NAMALWA (cell line): ENCODE measurements around the gene USP17L11.
"Not testable (repeated sequence)": the region's sequence is repeated elsewhere in the genome, so short reads cannot be mapped to it uniquely, and the experiment has no call there.

Experiments used
- DNase-seq: peaks from one replicate; pipeline ENCODE4 v3.0.0-alpha.2; 2015; ENCODE audit warnings: low spot score

Gene USP17L11, protein sequence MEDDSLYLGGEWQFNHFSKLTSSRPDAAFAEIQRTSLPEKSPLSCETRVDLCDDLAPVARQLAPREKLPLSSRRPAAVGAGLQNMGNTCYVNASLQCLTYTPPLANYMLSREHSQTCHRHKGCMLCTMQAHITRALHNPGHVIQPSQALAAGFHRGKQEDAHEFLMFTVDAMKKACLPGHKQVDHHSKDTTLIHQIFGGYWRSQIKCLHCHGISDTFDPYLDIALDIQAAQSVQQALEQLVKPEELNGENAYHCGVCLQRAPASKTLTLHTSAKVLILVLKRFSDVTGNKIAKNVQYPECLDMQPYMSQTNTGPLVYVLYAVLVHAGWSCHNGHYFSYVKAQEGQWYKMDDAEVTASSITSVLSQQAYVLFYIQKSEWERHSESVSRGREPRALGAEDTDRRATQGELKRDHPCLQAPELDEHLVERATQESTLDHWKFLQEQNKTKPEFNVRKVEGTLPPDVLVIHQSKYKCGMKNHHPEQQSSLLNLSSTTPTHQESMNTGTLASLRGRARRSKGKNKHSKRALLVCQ

DNA sequence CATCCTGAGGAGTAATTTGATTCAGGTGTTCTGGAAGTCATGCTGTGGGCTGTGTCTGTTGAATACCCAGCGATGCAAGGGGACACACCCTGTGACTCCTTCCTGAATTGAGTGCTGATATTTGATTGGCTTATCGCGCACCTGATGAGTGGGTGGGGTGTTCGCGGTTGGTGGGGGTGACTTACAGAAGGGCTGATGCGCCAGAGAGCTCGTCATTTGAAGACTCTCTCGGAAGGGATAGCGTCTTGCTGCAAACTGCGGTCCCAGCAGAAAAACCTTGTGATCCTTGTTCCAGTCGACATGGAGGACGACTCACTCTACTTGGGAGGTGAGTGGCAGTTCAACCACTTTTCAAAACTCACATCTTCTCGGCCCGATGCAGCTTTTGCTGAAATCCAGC is at the start of gene USP17L11:
TSS of gene USP17L11 (plus strand) at position 301 of the 400 bp plus-strand sequence. CDS start at position 301, 0 bp downstream.
- DNase-seq: not testable (repeated sequence)

DNA sequence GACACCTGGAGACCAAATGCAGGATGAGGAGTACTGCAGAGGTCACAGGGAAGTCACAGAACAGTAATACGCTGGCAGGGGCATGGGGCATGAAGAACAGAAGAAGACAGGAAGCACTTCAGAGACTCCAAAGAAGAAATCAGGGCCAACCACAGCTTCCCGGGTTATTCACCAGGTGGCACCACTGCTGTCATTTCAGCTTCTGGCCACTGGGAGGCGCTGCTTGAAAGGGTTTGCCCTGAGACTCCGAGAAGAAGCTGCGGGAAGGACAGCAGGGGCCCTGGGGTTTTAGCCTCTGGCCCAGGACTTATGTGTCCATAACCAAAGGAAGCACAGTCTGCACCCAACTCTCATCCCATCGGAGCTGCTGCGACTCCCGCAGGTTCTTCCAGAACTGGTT is 49.2 kb upstream of the USP17L11 start:
- not testable (repeated sequence) for DNase-seq

DNA sequence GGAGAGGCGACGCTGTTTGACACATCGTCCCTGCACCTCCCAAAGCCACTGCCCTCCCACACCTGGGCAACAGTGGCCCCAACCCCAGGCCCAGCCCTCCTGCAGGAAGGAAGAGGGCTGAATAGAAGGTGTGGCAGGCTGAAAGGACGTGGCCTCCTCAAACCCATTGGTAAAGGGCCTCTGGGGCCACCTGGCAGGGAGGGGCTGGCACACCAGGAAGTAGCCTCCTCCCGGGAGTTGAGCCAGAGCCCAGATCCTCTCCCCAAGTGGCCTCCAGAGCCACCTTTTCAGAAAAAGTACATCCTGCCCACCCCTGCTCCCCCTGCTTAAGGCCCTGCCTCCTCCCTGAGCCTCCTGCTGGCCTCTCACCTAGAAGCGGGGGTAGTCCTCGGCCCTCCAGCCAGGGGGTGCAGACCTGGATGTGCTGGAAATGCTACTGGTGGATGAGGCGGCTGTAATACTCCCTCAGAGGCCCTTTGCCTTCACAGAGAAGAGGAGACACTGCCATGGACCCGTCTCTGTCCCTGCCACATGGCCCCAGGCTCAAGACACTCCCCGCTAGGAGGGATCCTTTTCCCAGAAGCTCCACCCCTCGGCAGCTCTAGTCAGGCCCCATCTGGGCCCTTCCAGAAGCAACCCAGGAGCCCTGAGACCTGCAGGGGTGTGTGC is 45.3 kb upstream of the USP17L11 start, which contains the start of gene FAM90A26:
TSS of gene FAM90A26 (plus strand) at position 619 of the 669 bp plus-strand sequence. CDS start 2,764 bp downstream, outside the sequence.
- not testable (repeated sequence) for DNase-seq

DNA sequence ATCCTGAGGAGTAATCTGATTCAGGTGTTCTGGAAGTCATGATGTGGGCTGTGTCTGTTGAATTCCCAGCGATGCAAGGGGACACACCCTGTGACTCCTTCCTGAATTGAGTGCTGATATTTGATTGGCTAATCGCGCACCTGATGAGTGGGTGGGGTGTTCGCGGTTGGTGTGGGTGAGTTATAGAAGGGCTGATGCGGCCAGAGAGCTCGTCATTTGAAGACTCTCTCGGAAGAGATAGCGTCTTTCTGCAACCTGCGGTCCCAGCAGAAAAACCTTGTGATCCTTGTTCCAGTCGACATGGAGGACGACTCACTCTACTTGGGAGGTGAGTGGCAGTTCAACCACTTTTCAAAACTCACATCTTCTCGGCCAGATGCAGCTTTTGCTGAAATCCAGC is 4.8 kb upstream of the USP17L11 start, which contains the start of gene USP17L10:
TSS of gene USP17L10 (plus strand) at position 301 of the 400 bp plus-strand sequence. CDS start at position 301, 0 bp downstream.
- DNase-seq: not testable (repeated sequence)

DNA sequence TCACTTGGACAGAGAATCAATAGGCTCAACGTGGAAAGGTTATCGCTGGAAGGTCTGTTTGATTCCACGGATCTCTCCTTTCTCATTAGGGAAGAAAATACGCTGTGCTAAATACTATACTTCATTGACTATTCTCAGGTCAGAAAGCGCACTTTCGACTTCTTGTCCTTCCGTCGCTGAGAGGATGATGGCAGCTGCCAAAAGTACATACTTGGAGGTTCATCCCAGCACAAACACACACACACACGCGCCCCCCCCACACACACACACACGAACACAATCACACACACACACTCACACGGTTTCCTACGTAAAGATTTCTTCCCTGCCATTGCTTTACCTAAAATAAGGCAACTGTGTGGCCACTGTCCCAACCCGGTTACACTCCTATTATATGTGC is 504 bp upstream of the USP17L11 start:
- DNase-seq: not testable (repeated sequence)

DNA sequence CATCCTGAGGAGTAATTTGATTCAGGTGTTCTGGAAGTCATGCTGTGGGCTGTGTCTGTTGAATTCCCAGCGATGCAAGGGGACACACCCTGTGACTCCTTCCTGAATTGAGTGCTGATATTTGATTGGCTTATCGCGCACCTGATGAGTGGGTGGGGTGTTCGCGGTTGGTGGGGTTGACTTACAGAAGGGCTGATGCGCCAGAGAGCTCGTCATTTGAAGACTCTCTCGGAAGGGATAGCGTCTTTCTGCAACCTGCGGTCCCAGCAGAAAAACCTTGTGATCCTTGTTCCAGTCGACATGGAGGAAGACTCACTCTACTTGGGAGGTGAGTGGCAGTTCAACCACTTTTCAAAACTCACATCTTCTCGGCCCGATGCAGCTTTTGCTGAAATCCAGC is 4.6 kb downstream of the USP17L11 start, which contains the start of gene USP17L12:
TSS of gene USP17L12 (plus strand) at position 301 of the 400 bp plus-strand sequence. CDS start at position 301, 0 bp downstream.
- DNase-seq: not testable (repeated sequence)

DNA sequence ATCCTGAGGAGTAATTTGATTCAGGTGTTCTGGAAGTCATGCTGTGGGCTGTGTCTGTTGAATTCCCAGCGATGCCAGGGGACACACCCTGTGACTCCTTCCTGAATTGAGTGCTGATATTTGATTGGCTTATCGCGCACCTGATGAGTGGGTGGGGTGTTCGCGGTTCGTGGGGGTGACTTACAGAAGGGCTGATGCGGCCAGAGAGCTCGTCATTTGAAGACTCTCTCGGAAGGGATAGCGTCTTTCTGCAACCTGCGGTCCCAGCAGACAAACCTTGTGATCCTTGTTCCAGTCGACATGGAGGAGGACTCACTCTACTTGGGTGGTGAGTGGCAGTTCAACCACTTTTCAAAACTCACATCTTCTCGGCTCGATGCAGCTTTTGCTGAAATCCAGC is 9.4 kb downstream of the USP17L11 start, which contains the start of gene USP17L13:
TSS of gene USP17L13 (plus strand) at position 301 of the 400 bp plus-strand sequence. CDS start at position 301, 0 bp downstream.
- not testable (repeated sequence) for DNase-seq

DNA sequence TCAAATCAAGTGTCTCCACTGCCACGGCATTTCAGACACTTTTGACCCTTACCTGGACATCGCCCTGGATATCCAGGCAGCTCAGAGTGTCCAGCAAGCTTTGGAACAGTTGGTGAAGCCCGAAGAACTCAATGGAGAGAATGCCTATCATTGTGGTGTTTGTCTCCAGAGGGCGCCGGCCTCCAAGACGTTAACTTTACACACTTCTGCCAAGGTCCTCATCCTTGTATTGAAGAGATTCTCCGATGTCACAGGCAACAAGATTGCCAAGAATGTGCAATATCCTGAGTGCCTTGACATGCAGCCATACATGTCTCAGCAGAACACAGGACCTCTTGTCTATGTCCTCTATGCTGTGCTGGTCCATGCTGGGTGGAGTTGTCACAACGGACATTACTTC is 15.0 kb downstream of the USP17L11 start:
- DNase-seq: not testable (repeated sequence)

DNA sequence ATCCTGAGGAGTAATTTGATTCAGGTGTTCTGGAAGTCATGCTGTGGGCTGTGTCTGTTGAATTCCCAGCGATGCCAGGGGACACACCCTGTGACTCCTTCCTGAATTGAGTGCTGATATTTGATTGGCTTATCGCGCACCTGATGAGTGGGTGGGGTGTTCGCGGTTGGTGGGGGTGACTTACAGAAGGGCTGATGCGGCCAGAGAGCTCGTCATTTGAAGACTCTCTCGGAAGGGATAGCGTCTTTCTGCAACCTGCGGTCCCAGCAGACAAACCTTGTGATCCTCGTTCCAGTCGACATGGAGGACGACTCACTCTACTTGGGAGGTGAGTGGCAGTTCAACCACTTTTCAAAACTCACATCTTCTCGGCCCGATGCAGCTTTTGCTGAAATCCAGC is 18.9 kb downstream of the USP17L11 start, which contains the start of gene USP17L15:
TSS of gene USP17L15 (plus strand) at position 301 of the 400 bp plus-strand sequence. CDS start at position 301, 0 bp downstream.
- not testable (repeated sequence) for DNase-seq

DNA sequence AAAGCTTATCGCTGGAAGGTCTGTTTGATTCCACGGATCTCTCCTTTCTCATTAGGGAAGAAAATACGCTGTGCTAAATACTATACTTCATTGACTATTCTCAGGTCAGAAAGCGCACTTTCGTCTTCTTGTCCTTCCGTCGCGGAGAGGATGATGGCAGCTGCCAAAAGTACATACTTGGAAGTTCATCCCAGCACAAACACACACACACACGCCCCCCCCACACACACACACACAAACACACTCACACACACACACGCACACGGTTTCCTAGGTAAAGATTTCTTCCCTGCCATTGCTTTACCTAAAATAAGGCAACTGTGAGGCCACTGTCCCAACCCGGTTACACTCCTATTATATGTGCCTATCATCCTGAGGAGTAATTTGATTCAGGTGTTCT is 23.3 kb downstream of the USP17L11 start:
- DNase-seq: not testable (repeated sequence)

DNA sequence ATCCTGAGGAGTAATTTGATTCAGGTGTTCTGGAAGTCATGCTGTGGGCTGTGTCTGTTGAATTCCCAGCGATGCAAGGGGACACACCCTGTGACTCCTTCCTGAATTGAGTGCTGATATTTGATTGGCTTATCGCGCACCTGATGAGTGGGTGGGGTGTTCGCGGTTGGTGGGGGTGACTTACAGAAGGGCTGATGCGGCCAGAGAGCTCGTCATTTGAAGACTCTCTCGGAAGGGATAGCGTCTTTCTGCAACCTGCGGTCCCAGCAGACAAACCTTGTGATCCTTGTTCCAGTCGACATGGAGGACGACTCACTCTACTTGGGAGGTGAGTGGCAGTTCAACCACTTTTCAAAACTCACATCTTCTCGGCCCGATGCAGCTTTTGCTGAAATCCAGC is 28.4 kb downstream of the USP17L11 start, which contains the start of gene USP17L17:
TSS of gene USP17L17 (plus strand) at position 301 of the 400 bp plus-strand sequence. CDS start at position 301, 0 bp downstream.
- not testable (repeated sequence) for DNase-seq

DNA sequence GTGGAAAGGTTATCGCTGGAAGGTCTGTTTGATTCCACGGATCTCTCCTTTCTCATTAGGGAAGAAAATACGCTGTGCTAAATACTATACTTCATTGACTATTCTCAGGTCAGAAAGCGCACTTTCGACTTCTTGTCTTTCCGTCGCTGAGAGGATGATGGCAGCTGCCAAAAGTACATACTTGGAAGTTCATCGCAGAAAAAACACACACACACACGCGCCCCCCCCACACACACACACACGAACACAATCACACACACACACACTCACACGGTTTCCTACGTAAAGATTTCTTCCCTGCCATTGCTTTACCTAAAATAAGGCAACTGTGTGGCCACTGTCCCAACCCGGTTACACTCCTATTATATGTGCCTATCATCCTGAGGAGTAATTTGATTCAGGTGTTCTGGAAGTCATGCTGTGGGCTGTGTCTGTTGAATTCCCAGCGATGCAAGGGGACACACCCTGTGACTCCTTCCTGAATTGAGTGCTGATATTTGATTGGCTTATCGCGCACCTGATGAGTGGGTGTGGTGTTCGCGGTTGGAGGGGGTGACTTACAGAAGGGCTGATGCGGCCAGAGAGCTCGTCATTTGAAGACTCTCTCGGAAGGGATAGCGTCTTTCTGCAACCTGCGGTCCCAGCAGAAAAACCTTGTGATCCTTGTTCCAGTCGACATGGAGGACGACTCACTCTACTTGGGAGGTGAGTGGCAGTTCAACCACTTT is 32.9 kb downstream of the USP17L11 start, which contains the start of gene USP17L18:
TSS of gene USP17L18 (plus strand) at position 678 of the 728 bp plus-strand sequence. CDS start at position 678, 0 bp downstream.
- not testable (repeated sequence) for DNase-seq

DNA sequence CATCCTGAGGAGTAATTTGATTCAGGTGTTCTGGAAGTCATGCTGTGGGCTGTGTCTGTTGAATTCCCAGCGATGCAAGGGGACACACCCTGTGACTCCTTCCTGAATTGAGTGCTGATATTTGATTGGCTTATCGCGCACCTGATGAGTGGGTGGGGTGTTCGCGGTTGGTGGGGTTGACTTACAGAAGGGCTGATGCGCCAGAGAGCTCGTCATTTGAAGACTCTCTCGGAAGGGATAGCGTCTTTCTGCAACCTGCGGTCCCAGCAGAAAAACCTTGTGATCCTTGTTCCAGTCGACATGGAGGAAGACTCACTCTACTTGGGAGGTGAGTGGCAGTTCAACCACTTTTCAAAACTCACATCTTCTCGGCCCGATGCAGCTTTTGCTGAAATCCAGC is 37.9 kb downstream of the USP17L11 start, which contains the start of gene USP17L19:
TSS of gene USP17L19 (plus strand) at position 301 of the 400 bp plus-strand sequence. CDS start at position 301, 0 bp downstream.
- DNase-seq: not testable (repeated sequence)

DNA sequence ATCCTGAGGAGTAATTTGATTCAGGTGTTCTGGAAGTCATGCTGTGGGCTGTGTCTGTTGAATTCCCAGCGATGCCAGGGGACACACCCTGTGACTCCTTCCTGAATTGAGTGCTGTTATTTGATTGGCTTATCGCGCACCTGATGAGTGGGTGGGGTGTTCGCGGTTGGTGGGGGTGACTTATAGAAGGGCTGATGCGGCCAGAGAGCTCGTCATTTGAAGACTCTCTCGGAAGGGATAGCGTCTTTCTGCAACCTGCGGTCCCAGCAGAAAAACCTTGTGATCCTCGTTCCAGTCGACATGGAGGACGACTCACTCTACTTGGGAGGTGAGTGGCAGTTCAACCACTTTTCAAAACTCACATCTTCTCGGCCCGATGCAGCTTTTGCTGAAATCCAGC is 42.6 kb downstream of the USP17L11 start, which contains the start of gene USP17L20:
TSS of gene USP17L20 (plus strand) at position 301 of the 400 bp plus-strand sequence. CDS start at position 301, 0 bp downstream.
- not testable (repeated sequence) for DNase-seq

DNA sequence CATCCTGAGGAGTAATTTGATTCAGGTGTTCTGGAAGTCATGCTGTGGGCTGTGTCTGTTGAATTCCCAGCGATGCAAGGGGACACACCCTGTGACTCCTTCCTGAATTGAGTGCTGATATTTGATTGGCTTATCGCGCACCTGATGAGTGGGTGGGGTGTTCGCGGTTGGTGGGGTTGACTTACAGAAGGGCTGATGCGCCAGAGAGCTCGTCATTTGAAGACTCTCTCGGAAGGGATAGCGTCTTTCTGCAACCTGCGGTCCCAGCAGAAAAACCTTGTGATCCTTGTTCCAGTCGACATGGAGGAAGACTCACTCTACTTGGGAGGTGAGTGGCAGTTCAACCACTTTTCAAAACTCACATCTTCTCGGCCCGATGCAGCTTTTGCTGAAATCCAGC is 47.4 kb downstream of the USP17L11 start, which contains the start of gene USP17L21:
TSS of gene USP17L21 (plus strand) at position 301 of the 400 bp plus-strand sequence. CDS start at position 301, 0 bp downstream.
- DNase-seq: not testable (repeated sequence)
